Right atrium auricular region (tissue), 2 donors: ENCODE data around the gene NKD2. TPM values are rescaled to one million over a fixed set of nuclear protein-coding genes. Genes with fewer than 3 reads are reported as not detected.

ENCODE experiments used
- DNase-seq: peaks from one replicate; pipeline ENCODE4 v3.0.0-alpha.2; 2019; ENCODE audit warnings: low spot score
- H3K27ac ChIP-seq, 2 donors: fragments of 200-600 bp; sonication (generic); 1 replicate in 1 of 2; 2 replicates in 1 of 2; pipeline ENCODE4 v1.5.1; 2016 to 2019
- H3K27me3 ChIP-seq, 2 donors: fragments of 200-600 bp; sonication (generic); one replicate each; pipeline versions ENCODE4 v1.5.1 to v1.6.0; 2017 to 2019
- H3K36me3 ChIP-seq: fragments of 200-600 bp; sonication (generic); one replicate; pipeline ENCODE4 v1.5.1; 2016
- H3K4me1 ChIP-seq, 2 donors: fragments of 200-600 bp; sonication (generic); one replicate each; pipeline versions ENCODE4 v1.5.1 to v1.6.0; 2017 to 2019
- H3K4me3 ChIP-seq, 2 donors: fragments of 200-600 bp; sonication (generic); 1 replicate in 1 of 2; 2 replicates in 1 of 2; pipeline ENCODE4 v1.5.1; 2017 to 2019; ENCODE audit warnings: mild to moderate bottlenecking in 1 of 2, moderate library complexity in 1 of 2
- H3K9me3 ChIP-seq, 2 donors: fragments of 200-600 bp; sonication (generic); one replicate each; pipeline ENCODE4 v1.5.1; 2019
- CTCF ChIP-seq, 2 donors: fragments of 200-600 bp; sonication (generic); IDR thresholded peaks; one replicate each; pipeline ENCODE4 v1.5.1; 2019; ENCODE audit warnings: antibody characterized with exemption in 2 of 2
- total RNA-seq, 2 donors: library from RNA; depleted of rRNA; stranded (reverse); fragments of >200 nt; gene quantifications; one replicate each; pipeline ENCODE4 v1.1.0, GENCODE V29; 2016

Gene NKD2
- total RNA-seq, 2 donors from 2014 or later: 2.4 to 2.8 TPM

GRCh38 chr5:1038417-1039209, 30.0 kb downstream of the NKD2 start:
- H3K9me3 ChIP-seq: no peaks in the 10 kb centered on the region
- H3K4me3 ChIP-seq: no peak overlapping the region
- no peak overlapping the region for H3K27ac ChIP-seq
- no peak for DNase-seq
- TF ChIP-seq CTCF (IDR thresholded peaks at IDR 0.05): no peak
- H3K36me3 ChIP-seq: no peaks in the 10 kb centered on the region
- no peaks in the 10 kb centered on the region for H3K4me1 ChIP-seq
- no peaks in the 10 kb centered on the region for H3K27me3 ChIP-seq

- Histone ChIP-seq H3K36me3 (no peaks in the 10 kb centered on the region), H3K27me3 (no peaks in the 10 kb centered on the region), H3K9me3 (no peaks in the 10 kb centered on the region), H3K27ac (no peak overlapping the region), H3K4me3 (no peak overlapping the region), H3K4me1 (no peaks in the 10 kb centered on the region)
- no peak for TF ChIP-seq CTCF (IDR thresholded peaks at IDR 0.05)
- DNase-seq: no peak
Observed at GRCh38 chr5:1039210-1039548, 30.6 kb downstream of the NKD2 start.

GRCh38 chr5:1039706-1040260, 31.2 kb downstream of the NKD2 start:
- DNase-seq: no peak
- Histone ChIP-seq H3K9me3 (no peaks in the 10 kb centered on the region), H3K27ac (no peak overlapping the region), H3K4me1 (no peaks in the 10 kb centered on the region), H3K27me3 (no peaks in the 10 kb centered on the region), H3K4me3 (no peak overlapping the region), H3K36me3 (no peaks in the 10 kb centered on the region)
- TF ChIP-seq CTCF (IDR thresholded peaks at IDR 0.05): no peak

GRCh38 chr5:1040571-1040970, 32.0 kb downstream of the NKD2 start:
- no peak for DNase-seq
- no peak for TF ChIP-seq CTCF (IDR thresholded peaks at IDR 0.05)
- H3K27ac ChIP-seq: no peak overlapping the region
- H3K36me3 ChIP-seq: no peaks in the 10 kb centered on the region
- H3K4me1 ChIP-seq: no peaks in the 10 kb centered on the region
- H3K9me3 ChIP-seq: no peaks in the 10 kb centered on the region
- H3K27me3 ChIP-seq: no peaks in the 10 kb centered on the region
- H3K4me3 ChIP-seq: no peak overlapping the region

- Histone ChIP-seq H3K4me1 (no peaks in the 10 kb centered on the region), H3K27ac (no peak overlapping the region), H3K9me3 (no peaks in the 10 kb centered on the region), H3K36me3 (no peaks in the 10 kb centered on the region), H3K4me3 (no peak overlapping the region), H3K27me3 (no peaks in the 10 kb centered on the region)
- DNase-seq: no peak
- no peak for TF ChIP-seq CTCF (IDR thresholded peaks at IDR 0.05)
Observed at GRCh38 chr5:1041225-1042143, 32.9 kb downstream of the NKD2 start.
